Stimulated activated CD4-positive, alpha-beta T cell treated with anti-CD3 and anti-CD28 coated beads, Interleukin-4, amount 100 ng/mL, for 24 hours (primary cell): ENCODE results near the gene EARS2.
"Not testable (repeated sequence)": the region's sequence is repeated elsewhere in the genome, so short reads cannot be mapped to it uniquely, and the experiment has no call there.

Experiments used
- DNase-seq: peaks from one replicate; pipeline ENCODE4 v3.0.0-alpha.2; 2020

Gene EARS2

GRCh38 chr16:23566724-23567123, 9.6 kb upstream of the EARS2 start:
- no peak for DNase-seq

DNA sequence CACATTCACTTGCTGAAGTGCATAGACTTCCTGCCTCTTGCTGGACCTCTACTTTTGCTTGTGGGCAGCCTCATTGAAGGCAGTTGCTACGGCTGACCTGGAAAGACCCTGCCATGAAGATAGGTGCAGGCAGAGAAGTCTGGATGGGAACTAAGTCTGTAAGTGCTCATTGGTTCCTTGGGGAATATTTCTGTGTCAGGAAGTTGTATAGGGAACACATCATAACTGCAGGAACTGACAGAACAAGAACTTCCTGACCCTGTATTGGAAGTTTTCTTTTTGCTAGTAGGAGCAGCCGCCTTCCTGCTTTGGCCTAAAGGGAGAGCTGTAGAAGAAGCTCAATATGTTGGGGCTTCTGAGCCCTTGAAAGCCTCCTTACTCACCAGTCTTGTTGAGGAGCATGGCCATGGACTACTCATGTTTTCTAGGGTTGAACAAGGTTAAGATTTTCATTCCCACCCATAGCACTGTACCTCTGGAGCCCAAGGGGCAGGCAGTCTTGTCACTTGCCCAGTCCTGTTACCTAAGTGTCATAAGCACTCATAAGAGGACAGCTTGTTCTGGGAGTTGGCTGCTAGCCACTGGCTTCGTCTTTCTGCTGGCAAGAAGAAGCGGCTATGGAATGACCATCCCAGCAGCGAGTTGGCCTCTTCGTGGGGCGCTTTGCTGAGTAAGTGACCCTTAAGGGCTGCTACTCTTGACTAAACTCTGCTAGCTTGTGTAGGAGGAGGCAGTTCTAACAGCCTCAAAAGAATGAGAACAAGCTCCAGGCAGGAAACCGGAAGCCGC, 7.6 kb upstream of the EARS2 start:
- DNase-seq = no peak

- no peak for DNase-seq
Observed at GRCh38 chr16:23563186-23563585, 6.0 kb upstream of the EARS2 start.

- no peak for DNase-seq
Observed at GRCh38 chr16:23562505-23562904, 5.4 kb upstream of the EARS2 start.

- no peak for DNase-seq
Observed at GRCh38 chr16:23561586-23561985, 4.4 kb upstream of the EARS2 start.

GRCh38 chr16:23557779-23558702, 891 bp upstream of the EARS2 start:
- DNase-seq = peak; percentile 19

DNA sequence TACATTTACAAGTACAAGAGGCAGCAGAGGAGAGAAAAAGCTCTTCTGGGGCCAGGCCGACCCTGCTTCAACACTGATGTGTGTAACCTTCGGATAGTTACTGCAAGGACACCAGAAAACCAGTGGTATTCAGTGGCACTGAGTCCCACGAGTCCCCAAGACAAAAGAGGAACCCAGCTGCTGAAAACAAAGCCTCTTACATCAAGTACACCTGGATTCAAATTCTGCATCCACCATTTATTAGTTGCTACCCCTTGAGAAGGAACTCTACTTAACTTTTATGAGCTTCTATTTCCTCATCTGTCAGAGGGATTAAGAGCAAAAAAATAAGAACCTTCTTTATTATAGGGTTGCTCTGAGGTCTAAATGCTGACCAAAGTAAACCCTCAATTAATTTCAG, 2.6 kb downstream of the EARS2 start:
- DNase-seq = no peak

DNA sequence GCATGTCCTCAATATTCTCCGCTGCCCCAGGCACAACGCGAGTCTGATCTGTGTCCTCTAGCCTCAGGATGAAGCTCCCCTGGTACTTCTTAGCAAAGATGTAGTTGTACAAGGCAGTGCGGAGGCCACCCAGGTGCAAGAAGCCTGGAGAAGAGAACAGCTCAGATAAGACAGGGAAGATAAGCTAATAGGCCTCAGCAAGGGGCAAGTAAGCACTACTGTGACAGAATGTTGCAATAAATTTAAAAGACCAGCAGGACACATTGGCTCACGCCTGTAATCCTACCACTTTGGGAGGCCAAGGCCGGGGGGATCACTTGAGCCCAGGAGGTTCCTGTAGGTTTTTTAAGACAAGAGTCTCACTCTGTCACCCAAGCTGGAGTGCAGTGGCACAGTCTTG, 5.0 kb downstream of the EARS2 start:
- DNase-seq = no peak

- no peak for DNase-seq
Observed at GRCh38 chr16:23549938-23550337, 7.2 kb downstream of the EARS2 start.

GRCh38 chr16:23544436-23544835, 12.7 kb downstream of the EARS2 start:
- no peak for DNase-seq

- not testable (repeated sequence) for DNase-seq
Observed at GRCh38 chr16:23540817-23541178, 16.4 kb downstream of the EARS2 start.

- DNase-seq = no peak
Observed at GRCh38 chr16:23539984-23540816, 16.9 kb downstream of the EARS2 start.

- DNase-seq = no peak
Observed at GRCh38 chr16:23538919-23539278, 18.3 kb downstream of the EARS2 start.

GRCh38 chr16:23537390-23537789, 19.8 kb downstream of the EARS2 start:
- DNase-seq = no peak

GRCh38 chr16:23535901-23536300, 21.2 kb downstream of the EARS2 start:
- no peak for DNase-seq

- no peak for DNase-seq
Observed at GRCh38 chr16:23534868-23535860, 22.0 kb downstream of the EARS2 start.

DNA sequence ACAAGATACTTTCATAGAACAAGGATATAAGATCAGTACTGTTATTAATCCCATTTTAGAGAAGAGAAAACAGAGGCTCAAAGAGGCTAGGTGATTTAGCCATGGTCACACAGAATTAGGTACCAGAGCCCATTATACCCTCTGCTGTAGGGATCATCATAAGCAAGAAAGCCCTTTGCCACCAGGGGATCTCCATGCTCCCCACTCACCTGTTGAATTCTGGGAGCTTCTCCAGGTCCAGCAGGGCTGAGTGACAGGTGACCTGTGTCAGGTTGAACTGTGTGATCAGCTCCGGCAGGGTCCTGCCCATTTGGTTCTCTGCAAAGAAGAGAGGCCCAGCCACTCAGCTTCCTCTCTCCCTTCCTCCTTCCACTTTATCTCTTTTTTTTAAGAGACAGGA, 24.7 kb downstream of the EARS2 start:
- no peak for DNase-seq

DNA sequence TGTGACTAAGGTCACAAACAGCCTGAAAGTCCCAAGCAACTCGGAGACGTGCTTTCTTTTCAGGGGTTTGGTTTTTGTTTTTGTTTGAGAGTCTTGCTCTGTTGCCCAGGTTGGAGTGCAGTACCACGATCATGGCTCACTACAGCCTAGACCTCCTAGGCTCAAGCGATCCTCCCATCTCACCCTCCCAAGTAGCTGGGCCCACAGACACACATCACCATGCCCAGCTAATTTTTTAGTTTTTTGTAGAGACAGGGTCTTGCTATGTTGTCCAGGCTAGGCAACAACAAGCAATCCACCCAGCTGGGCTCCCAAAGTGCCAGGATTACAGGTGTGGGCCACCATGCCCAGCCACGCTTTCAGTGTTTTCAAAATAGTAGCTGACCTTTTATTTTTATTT, 27.1 kb downstream of the EARS2 start:
- no peak for DNase-seq

DNA sequence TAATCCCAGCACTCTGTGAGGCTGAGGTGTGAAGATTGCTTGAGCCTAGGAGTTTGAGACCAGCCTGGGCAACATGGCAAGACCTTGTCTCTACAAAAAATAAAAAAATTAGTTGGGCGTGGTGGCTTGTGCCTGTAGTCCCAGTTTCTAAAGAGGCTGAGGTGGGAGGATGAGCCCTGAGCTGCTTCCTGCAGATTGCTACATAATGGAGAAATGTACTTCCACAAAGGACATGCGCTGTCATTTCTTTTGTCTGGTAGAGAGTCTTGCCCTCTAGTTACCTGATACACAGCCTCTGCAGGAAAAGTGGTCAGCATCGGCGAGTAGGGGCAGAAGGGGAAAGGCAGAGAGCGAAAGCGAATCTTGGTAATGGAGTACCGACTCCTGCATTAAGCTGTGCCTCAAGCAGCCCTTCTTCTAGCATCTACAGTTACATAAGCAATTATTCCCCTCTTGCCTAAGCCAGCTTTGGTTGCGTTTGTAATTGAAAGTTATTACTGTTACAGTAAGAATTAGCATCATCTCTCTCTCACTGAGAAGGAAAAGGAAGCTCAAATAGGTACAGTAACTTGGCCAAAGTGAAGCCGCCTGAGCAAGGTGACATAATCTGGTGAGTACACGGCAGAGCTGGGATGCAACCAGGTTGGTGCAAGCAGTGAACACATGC, 28.4 kb downstream of the EARS2 start:
- no peak for DNase-seq

DNA sequence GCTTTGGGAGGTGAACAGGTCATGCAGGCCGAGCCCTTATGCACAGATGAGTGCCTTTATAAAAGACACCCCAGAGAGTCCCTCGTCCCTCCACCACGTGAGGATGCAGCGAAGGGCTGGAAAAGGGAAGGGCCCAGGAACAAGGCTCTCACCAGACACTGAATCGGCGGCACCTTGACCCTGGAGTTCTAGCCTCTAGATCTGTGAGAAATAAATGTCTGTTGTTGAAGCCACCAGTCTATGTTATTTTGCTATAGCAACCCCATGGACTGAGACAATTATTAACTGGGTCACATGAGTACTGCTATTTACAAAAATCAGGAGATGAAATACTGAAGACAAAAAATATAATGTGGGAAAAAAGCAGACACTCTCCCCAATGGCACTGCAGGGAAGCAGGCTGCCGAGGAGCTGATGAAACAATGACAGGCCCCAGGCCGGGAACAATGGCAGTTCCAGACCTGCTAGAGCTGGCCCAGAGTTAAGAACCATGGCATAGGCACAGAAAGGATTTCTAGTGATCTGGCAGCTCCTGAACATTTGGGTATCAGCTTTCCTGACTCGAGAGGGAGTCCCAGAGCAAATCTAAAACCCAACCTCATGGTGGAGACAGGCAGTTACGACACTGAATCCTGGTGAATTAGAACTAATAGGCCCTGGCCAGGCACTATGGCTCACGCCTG, 29.0 kb downstream of the EARS2 start:
- no peak for DNase-seq

DNA sequence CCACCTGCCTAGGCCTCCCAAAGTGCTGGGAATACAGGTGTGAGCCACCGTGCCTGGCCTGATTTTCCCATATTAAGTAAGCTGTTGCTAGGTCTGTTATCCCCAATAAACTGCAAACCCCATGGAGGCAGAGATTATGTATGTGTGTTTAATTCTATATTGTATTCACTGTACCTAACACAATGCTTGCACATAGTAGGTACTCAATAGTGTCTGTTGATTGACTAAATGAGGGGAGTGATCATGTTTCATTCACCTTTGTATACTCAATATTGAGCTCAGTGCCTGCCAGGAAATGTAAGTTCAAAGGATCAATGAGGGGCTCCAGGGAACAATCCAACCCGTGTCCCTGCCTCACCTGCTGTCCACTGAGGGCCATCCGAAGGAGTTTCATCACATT, 32.3 kb downstream of the EARS2 start:
- DNase-seq = no peak
